ENCODE measurements around the gene IFITM5.
"Not testable (repeated sequence)": the region's sequence is repeated elsewhere in the genome, so short reads cannot be mapped to it uniquely, and the experiment has no call there.

The IFITM5 gene

DNA sequence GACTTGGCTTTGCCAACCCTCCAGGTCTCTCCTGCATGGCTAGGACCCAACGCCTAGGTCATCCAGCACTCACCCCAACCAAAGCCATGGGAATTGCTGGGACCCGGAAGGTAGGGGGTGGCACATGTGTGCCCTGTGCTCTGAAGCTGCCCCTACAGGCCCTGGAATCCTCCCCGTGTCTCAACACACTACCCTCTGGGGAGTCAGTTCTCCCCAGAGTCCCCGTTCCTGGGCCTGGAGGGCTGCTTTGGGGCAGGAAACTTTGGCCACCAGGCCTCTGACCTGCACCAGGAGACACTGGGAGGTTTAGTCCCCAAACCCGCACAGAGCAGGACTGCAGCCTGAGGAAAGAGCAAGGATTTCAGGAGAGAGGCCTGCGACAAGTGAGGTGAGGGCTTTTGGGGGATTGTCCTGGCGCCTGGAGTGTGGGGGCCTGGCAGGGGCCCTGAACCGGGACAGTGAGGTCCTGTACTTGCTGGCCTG is 14.0 kb upstream of the IFITM5 start:
- no peak for DNase-seq (ENCODE audit: extremely low spot score)
- ChIA-PET POLR2A (no interaction called here), CTCF (no interaction called here)
- TF ChIP-seq TARDBP (IDR thresholded peaks at IDR 0.05) (no peak), LEF1 (IDR thresholded peaks at IDR 0.05; ENCODE audit: borderline replicate concordance) (no peak), CTBP1 (IDR thresholded peaks at IDR 0.05; ENCODE audit: borderline replicate concordance) (no peak), L3MBTL2 (conservative IDR thresholded peaks at IDR 0.05) (no peak), ELF4 (IDR thresholded peaks at IDR 0.05) (no peak), BHLHE40 (IDR thresholded peaks at IDR 0.05; ENCODE audit: borderline replicate concordance) (no peak), FOXK2 (IDR thresholded peaks at IDR 0.05) (no peak), FOXM1 (IDR thresholded peaks at IDR 0.05; ENCODE audit: borderline replicate concordance) (no peak), HDGF (IDR thresholded peaks at IDR 0.05; ENCODE audit: borderline replicate concordance) (no peak), ZNF384 (IDR thresholded peaks at IDR 0.05) (no peak), SUZ12 (IDR thresholded peaks at IDR 0.05) (no peak), SP1 (IDR thresholded peaks at IDR 0.05) (no peak), NFRKB (IDR thresholded peaks at IDR 0.05) (no peak)
- TF ChIP-seq, protein P1, sequence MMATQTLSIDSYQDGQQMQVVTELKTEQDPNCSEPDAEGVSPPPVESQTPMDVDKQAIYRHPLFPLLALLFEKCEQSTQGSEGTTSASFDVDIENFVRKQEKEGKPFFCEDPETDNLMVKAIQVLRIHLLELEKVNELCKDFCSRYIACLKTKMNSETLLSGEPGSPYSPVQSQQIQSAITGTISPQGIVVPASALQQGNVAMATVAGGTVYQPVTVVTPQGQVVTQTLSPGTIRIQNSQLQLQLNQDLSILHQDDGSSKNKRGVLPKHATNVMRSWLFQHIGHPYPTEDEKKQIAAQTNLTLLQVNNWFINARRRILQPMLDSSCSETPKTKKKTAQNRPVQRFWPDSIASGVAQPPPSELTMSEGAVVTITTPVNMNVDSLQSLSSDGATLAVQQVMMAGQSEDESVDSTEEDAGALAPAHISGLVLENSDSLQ (IDR thresholded peaks at IDR 0.05) = no peak

DNA sequence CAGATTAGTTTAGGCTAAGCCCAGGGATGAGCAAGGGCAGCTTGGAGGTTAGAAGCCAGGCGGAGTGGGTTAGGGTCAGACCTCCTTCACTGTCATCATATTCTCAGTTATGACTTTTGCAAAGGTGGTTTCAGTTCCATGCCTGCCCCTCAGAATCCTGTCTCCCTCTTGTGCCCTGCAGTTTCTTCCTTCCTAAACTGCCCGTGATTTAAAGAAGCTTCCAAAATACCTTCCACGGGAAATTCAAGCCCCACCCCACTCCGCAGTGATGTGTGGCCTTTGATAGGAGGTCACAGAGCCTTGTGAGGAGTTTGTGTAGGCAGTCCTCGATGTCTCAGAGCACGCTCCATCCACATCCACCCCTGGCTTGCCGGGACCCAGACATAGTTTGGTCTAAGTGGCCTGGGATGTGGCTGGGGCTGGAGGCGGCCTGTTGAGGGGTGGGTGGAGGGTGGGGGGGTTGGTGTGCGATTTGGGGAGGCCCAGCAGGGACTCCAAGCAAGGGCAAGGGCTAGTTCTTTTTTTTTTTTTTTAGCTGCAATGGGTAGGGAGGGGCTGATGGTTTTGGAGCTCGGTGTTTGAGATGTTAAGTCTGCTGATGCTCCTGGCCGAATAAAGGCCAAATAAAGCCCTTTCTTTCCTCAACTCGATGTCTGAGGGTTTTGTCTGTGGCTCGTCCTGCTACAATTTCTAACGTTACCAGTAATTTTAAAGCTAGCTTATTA is 12.9 kb upstream of the IFITM5 start:
- no peak for DNase-seq (ENCODE audit: extremely low spot score)
- CTCF ChIA-PET = no interaction called here
- no peak for TF ChIP-seq FOXM1 (IDR thresholded peaks at IDR 0.05; ENCODE audit: borderline replicate concordance)
- no peak for TF ChIP-seq ZNF384 (IDR thresholded peaks at IDR 0.05)
- no peak for TF ChIP-seq BHLHE40 (IDR thresholded peaks at IDR 0.05; ENCODE audit: borderline replicate concordance)
- no peak for TF ChIP-seq HDGF (IDR thresholded peaks at IDR 0.05; ENCODE audit: borderline replicate concordance)
- TF ChIP-seq NFRKB (IDR thresholded peaks at IDR 0.05) = no peak
- TF ChIP-seq CTBP1 (IDR thresholded peaks at IDR 0.05; ENCODE audit: borderline replicate concordance) = no peak
- TF ChIP-seq ARNT (IDR thresholded peaks at IDR 0.05) = no peak
- POLR2A ChIA-PET = no interaction called here

DNA sequence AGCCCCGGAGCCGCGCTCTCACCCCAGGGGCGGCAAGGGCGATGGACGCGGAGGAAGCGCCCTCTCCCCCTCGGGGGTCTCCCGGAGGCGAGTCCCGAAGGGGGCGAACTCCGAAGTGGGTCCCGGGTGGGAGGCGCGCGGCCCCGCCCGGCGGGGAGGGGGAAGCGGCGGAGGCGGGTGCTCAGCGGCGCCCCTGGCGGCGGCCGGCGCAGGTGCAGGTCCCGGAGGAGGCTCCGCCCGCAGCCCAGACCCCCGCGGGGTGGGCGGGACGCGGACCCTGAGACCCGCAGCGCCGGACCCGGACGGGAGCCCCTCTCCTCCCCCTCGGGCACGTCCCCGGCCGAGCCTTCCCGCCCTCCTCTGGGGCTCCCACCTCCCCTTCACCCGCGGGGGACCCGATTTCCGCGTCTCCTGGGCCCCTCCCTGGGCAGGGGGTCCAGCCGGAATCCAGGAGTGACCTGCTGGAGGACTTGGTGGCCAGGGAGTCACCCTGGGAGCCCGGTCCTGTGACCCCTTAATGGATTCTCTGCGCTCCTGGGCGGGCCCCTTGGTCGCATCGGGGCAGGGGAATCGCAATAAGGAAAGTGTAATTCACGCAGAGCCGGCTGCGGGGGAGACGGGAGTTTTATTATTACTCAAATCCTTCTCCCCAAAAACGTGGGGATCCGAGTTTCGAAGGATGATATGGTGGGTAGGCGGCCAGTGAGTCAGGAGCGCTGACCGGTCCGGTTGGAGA is 11.9 kb upstream of the IFITM5 start:
- DNase-seq (ENCODE audit: extremely low spot score); CTCF ChIA-PET; POLR2A ChIA-PET: not testable (repeated sequence)

DNA sequence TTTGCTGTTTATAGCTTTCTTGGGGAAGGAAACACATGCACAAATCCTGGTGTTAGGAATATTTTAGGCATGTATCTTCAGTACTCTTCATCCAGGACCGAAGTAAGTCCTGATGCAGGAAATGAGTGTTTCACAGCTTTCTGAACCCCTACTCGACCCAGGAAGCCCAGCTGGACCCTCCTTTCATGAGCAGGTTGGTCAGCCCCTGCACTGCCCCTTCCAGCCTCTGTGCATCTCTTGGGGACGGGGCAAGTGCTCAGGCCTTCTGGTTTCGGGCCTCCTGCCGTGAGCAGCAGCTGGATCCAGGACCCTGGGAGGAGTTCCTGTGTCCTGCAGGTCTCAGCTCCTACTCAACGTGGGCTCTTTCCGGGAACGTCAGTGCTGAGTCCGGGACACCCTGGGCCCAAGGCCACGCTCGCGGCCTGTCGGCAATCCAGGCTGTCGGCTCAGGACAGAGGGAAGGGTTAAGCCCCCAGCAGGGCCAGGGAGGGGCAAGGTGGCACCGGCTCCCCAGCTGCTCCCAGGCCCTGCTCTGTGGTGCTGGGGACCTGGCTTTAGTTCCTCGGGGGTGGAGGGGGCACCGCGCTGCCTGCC is 10.8 kb upstream of the IFITM5 start:
- CTCF ChIA-PET = interaction anchor here (0.8 kb wide), 1 partner anchor 17 kb away, joined by 3 read pairs; no protein-coding TSS in a partner anchor
- DNase-seq (ENCODE audit: extremely low spot score) = not testable (repeated sequence)
- POLR2A ChIA-PET = interaction anchor here (1.1 to 1.4 kb wide), 2 partner anchors 45 to 139 kb away, joined by 3 to 4 read pairs; no protein-coding TSS in a partner anchor

DNA sequence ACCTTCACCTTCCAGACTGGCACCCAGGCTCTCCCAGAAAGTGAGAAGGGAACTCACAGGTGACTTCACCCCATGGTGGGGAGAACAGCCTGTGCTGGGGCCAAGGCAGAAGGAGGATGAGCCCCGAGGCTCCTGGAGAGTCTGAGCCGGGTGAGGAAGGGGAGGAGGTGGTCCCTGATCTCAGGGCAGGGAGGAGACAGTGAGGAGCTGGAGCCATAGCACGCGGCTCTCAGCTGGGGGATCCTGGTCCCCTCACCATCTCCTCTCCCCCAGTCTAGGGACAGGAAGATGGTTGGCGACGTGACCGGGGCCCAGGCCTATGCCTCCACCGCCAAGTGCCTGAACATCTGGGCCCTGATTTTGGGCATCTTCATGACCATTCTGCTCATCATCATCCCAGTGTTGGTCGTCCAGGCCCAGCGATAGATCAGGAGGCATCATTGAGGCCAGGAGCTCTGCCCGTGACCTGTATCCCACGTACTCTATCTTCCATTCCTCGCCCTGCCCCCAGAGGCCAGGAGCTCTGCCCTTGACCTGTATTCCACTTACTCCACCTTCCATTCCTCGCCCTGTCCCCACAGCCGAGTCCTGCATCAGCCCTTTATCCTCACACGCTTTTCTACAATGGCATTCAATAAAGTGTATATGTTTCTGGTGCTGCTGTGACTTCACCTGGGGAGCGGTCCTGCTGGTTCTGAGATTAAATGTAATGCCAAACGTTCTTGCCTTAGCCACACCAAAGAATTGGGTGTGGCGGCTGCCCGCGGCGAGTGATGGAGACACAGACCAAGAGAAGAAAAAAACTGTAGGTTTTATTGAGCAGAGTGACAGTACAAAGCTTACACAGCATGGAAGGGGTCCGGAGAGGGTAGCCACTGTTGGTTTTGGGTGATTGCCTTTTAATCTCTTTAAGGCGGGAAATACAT is 9.7 kb upstream of the IFITM5 start:
- DNase-seq (ENCODE audit: extremely low spot score) = not testable (repeated sequence)
- 0 out of 2 replicates have a peak, but pooled peaks have one; percentile 19 for TF ChIP-seq L3MBTL2 (conservative IDR thresholded peaks at IDR 0.05)
- CTCF ChIA-PET = interaction anchor here (0.6 kb wide), 1 partner anchor 103 kb away, joined by 3 read pairs; no protein-coding TSS in a partner anchor
- POLR2A ChIA-PET = interaction anchor here (1.1 to 1.4 kb wide), 2 partner anchors 47 to 140 kb away, joined by 3 to 4 read pairs; no protein-coding TSS in a partner anchor

DNA sequence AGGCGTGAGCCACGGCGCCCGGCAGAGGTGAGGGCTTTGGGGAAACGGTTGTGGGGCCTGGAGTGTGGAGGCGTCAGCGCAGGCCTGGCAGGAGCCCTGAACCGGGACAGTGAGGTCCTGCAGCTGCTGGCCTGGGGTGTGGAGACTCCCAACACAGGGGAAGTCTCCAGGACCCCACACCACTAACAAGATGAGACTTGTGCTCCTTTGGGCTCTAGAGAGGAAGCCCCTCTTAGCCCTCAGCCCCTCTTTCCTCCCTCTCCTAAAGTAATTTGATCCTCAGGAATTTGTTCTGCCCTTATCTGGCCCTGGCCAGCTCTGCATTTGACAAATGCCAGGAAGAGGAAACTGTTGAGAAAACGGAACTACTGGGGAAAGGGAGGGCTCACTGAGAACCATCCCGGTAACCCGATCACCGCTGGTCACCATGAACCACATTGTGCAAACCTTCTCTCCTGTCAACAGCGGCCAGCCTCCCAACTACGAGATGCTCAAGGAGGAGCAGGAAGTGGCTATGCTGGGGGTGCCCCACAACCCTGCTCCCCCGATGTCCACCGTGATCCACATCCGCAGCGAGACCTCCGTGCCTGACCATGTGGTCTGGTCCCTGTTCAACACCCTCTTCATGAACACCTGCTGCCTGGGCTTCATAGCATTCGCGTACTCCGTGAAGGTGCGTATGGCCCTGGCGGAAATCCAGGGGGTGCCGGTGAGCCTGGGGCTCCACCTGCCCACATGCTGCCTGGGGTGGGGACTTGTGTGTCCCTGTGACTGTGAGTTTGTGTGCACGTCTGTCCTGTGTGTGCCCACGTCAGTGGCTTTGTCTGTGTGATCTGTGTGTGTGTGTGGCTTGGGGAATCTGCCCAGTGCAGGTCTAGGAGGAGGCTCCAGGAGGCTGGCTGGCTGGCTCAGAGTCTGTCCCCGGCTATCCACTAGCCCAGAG is 8.7 kb upstream of the IFITM5 start, which contains the start of gene IFITM2:
TSS of gene IFITM2 (plus strand) at position 51 of the 943 bp plus-strand sequence. CDS start at position 428, 377 bp downstream.
- CTCF ChIA-PET = interaction anchor here (0.6 to 0.7 kb wide), 2 partner anchors 57 to 155 kb away, joined by 4 to 7 read pairs; no protein-coding TSS in a partner anchor
- not testable (repeated sequence) for DNase-seq (ENCODE audit: extremely low spot score)
- POLR2A ChIA-PET = interaction anchor here (0.6 to 2.6 kb wide), 4 partner anchors 10 to 101 kb away, joined by 3 to 10 read pairs (median 4); partner anchors contain the start of genes BET1L and RIC8A

Measured in HEK293T (cell line).